ENCODE results near the gene MICAL3.
"Not testable (repeated sequence)": the region's sequence is repeated elsewhere in the genome, so short reads cannot be mapped to it uniquely, and the experiment has no call there.

Gene MICAL3

GRCh38 chr22:18000441-18001039, 23.8 kb downstream of the MICAL3 start:
- DNase-seq = peak in 1 of 56 donors; percentile 30

DNA sequence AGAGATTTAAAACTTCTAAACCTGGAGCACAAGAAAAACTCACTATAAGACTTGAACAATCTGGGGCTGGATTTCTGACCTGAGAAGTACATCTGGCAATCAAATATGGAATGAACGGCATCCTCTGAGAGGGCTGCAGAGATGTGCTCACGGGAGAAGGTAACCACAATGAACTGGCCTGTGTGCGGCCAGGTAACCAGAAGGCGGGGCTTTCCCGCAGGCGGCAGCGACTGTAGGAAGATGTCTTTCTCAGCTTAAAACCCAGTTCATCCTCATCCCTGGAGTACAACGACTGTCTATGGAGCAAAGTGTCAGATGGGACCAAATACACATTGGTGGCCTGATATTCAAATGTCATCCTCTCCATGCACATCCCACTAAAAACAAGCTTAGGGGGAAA, 24.5 kb downstream of the MICAL3 start:
- no peak for DNase-seq

- no peak for DNase-seq
These were observed 25.4 kb downstream of the MICAL3 start for GRCh38 chr22:17998913-17999312.

DNA sequence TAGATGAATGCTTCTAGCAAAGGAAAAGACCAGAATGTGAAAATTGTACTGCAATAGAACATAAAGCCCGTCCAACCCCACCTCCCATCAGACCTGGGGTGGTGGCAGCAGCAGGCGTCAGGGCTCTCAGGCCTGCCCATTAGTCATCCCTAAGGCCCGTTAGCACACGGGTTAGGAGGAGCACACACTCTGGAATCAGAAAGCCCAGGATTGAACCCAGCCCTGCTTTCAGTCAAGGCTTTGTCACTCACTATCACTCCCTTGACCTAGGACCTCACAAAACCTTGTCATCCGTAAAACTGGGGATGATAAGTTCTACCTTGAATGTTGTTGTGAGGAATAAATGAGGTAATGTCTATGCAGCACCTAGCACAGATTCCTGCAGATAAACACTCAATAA, 26.9 kb downstream of the MICAL3 start:
- no peak for DNase-seq

GRCh38 chr22:17995256-17995655, 29.1 kb downstream of the MICAL3 start:
- DNase-seq = not testable (repeated sequence)

GRCh38 chr22:17994424-17995108, 29.8 kb downstream of the MICAL3 start:
- DNase-seq = no peak

- DNase-seq = not testable (repeated sequence)
These were observed 31.4 kb downstream of the MICAL3 start for GRCh38 chr22:17992976-17993375.

- not testable (repeated sequence) for DNase-seq
These were observed 32.4 kb downstream of the MICAL3 start for GRCh38 chr22:17991992-17992391.

DNA sequence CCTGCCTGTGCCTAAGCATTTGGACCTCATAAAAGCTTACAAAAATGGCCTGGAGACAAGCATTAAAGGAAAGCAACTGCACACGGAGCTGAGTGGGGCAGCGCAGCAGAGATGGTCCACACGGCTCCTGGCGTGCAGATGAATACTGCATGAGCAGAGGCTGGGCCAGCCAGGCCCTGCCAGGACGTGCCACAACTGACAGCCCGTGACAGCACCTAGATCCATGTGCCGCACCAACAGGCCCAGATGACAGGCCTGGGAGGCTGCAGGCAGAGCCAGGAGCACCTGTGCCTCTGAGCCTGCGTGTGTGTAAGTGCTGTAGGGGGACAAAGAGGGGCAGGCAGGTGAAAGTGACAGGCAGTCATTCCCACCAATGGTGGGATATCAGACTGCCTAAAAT, 33.4 kb downstream of the MICAL3 start:
- no peak for DNase-seq

DNA sequence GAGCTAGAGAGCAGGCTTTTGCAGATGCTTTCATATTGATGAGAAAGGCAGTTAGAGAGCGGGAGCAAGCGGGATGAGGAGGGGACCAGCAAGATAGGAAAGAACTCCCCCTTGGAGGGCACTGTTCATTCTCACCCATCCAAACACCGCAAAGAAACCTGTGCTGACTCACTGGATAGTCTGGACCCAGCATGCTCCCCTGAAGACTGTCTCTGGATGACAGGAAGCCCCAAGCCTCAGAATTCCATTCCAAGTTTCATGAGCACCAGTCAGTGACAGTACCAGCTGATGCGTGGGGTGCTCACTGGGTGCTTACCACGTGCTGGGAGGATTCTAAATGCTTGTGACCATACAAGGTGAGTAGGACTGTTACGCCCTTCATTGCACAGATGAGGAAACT, 34.2 kb downstream of the MICAL3 start:
- peak in 2 of 56 donors; percentile 17 to 24 for DNase-seq

DNA sequence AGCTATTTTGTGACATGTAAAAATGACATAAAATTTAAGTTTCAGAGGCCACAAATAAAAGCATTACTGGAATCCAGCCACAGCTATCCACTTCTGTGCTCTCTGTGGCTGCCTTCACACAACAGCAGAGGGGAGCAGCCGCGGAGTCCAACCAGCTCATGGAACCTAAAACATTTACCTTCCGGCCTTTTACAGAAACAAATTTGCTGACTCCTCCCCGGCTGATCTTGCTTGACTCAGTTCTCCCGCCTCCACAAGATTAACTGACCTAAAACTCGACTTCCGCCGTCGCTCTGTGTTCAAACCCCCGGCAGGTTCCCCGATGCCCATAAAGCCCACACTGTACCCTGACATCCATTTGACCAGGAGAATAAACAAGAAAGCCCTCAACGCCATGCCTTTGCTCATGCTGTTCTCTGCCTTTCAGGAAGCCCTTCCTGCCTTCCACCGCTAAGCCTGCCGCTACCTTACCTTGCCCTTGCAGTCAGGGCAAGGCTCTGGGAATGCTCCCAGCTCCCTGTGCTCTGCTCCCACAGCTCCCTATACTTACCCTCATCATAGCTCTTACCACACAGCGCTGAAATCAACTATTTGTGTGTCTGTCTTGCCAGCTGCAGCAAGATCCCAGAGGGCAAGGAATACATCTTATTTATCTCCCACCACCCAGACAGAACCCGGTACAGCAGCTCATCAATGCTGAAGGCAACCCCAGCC, 35.4 kb downstream of the MICAL3 start:
- no peak for DNase-seq

- no peak for DNase-seq
These were observed 38.8 kb downstream of the MICAL3 start for GRCh38 chr22:17985606-17986005.

- not testable (repeated sequence) for DNase-seq
These were observed 39.3 kb downstream of the MICAL3 start for GRCh38 chr22:17985071-17985470.

- DNase-seq = no peak
These were observed 40.2 kb downstream of the MICAL3 start for GRCh38 chr22:17984114-17984513.

- DNase-seq = no peak
These were observed 41.7 kb downstream of the MICAL3 start for GRCh38 chr22:17982572-17983141.

DNA sequence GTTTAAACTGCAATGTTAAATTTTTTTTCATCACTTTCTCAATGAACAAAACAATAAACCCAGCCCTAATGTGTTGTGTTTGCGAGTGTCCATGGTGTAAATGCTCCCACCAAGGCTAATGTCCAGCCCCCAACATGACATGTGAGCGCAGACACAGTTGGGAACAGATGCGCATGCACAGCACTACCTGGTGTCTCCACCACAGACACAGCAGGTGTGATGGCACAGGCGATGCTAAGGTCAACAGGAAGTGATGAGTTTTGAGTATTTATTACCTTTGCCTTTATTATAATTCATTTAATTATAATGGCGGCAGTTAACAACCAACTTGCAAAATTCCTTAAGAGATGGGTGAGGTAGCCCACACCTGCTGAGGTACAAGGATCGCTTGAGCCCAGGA, 42.9 kb downstream of the MICAL3 start:
- DNase-seq = no peak

GRCh38 chr22:17980638-17981051, 43.7 kb downstream of the MICAL3 start:
- no peak for DNase-seq

DNA sequence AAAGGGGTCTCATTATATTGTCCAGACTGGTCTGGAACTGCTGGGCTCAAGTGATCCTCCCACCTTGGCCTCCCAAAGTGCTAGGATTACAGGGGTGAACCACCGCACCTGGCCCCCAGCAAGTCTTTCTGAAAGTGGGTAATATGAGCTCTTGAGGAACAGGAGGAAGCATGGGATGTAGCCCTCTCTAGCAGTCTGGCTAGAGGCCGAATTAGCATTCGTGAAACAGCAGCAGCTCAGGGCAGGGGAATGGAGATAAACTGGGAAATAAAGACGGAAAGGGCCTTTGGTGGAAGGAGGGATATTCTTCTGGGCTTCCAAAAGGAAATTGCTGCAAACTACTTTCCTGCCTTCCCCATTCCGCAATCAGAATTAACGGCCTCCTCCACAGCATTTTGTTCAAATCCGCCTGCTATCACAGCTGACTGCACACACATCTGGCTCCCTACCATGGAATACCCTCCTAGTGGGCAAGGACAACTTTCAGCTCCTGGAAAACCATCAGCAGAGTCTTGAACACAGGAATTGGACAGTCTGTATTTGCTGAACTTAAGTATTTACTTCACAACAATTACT, 44.3 kb downstream of the MICAL3 start:
- no peak for DNase-seq

DNA sequence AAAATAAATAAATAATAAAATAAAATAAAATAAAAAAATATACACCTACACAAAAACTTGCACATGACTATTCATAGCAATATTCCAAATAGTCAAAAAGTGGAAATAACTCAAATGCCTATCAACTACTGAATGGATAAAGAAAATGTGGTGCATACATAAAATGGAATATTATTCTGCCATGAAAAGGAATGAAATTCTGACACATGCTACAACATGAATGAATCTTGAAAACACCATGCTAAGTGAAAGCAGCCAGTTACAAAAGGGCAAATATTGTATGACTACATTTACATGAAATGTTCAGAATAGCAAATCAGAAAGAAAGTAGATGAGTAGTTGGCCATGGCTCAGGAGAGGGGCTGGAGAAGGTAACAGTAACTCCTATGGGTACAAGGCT, 46.3 kb downstream of the MICAL3 start:
- DNase-seq = no peak

DNA sequence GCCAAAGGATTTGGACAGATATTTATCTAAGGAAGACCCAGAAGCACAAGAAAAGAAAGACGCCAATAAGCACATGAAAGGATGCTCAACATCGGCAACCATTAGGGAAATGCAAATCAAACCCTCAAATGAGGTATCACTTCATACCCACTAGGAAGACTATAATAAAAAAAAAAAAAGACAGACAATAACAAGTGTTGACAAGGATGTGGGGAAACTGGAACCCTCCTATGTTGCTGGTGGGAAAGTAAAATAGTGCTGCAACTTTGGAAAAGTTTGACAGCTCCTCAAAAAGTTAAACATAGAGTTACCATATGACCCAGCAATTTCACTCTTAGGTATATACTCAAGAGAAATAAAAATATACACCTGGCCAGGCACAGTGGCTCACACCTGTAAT, 47.0 kb downstream of the MICAL3 start:
- DNase-seq = no peak

DNA sequence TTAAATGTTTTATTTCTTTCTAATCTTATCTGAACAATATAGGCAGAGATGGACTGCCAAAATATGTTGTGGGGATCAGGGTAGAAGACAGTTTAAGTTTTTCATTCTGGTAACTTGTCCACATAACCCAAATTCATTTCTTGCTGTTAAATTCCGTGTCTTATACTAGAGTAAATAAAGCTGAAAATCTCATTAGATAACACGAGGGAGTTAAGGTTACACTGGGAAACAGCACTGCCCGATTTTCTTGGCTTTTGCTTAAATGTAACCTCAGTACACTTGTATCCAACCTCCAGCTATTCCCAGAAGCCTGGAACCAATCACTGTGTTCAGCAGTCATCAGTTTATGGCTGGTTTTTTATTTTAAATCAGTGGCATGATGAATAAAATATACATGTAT, 48.2 kb downstream of the MICAL3 start:
- DNase-seq = no peak
